ENCODE results near the gene BBS9. TPM values are rescaled to one million over a fixed set of nuclear protein-coding genes. Genes with fewer than 3 reads are reported as not detected.

The BBS9 gene
- total and polyA plus RNA-seq, 2 donors (not counting 1 experiment from before 2014, with no cell fraction given), result 8.4 to 45.2 TPM

GRCh38 chr7:33536398-33537103 lies 407.2 kb downstream of the BBS9 start:
- Histone ChIP-seq H3K4me2 (replicated peaks; ENCODE audit: low read depth, low read length, poor library complexity, severe bottlenecking) (no peak overlapping the region), H4K20me1 (ENCODE audit: control insufficient read depth, insufficient read depth, low read length, poor library complexity, severe bottlenecking) (no peaks in the 10 kb centered on the region), H3K36me3 (replicated peaks in 1 of 2; ENCODE audit: control extremely low read depth in 1 of 2, control insufficient read depth in 1 of 2, extremely low read depth in 1 of 2, insufficient read depth in 2 of 2, low read length in 1 of 2) (peaks cover 0 to 9% of the 10 kb centered on the region in 2 experiments), H3K27me3 (replicated peaks in 1 of 4; ENCODE audit: control extremely low read depth in 1 of 4, control insufficient read depth in 3 of 4, insufficient read depth in 4 of 4, low read length in 3 of 4) (no peaks in the 10 kb centered on the region), H3K9me3 (ENCODE audit: control extremely low read depth in 1 of 3, control insufficient read depth in 2 of 3, insufficient read depth in 1 of 3, low read length in 2 of 3) (peaks cover 5 to 22% (median 12%) of the 10 kb centered on the region in 3 donors), H3K9ac (ENCODE audit: low read length) (no peak overlapping the region), H2AFZ (ENCODE audit: insufficient read depth, low read depth, low read length, poor library complexity, severe bottlenecking) (no peak overlapping the region), H3K27ac (ENCODE audit: low read length in 2 of 2) (no peak overlapping the region), H3K4me3 (ENCODE audit: control extremely low read depth in 1 of 5, extremely low read depth in 1 of 5, insufficient read depth in 1 of 5, low read depth in 2 of 5, low read length in 4 of 5) (no peak overlapping the region), H3K79me2 (ENCODE audit: control insufficient read depth, insufficient read depth, low read length) (no peaks in the 10 kb centered on the region), H3K4me1 (ENCODE audit: control insufficient read depth in 2 of 2, insufficient read depth in 2 of 2, low read length in 2 of 2) (no peaks in the 10 kb centered on the region)
- POLR2A ChIA-PET, result no interaction called here
- intact Hi-C loops (cut with micrococcal nuclease), result no loop called here
- WGBS (ENCODE audit: insufficient coverage), result no CpG with 5 or more reads among the region's 4 CpGs
- Mint-ChIP-seq H3K27ac (no peak overlapping the region), H3K4me3 (no peak overlapping the region), H3K4me1 (no peaks in the 10 kb centered on the region), H3K27me3 (no peaks in the 10 kb centered on the region), H3K9me3 (ENCODE audit: insufficient read depth) (peaks cover 13% of the 10 kb centered on the region)
- TF ChIP-seq EZH2 (IDR thresholded peaks at IDR 0.05; ENCODE audit: borderline replicate concordance, insufficient read depth, low read depth, low read length, poor library complexity, severe bottlenecking), result no peak
- TF ChIP-seq, protein P1, sequence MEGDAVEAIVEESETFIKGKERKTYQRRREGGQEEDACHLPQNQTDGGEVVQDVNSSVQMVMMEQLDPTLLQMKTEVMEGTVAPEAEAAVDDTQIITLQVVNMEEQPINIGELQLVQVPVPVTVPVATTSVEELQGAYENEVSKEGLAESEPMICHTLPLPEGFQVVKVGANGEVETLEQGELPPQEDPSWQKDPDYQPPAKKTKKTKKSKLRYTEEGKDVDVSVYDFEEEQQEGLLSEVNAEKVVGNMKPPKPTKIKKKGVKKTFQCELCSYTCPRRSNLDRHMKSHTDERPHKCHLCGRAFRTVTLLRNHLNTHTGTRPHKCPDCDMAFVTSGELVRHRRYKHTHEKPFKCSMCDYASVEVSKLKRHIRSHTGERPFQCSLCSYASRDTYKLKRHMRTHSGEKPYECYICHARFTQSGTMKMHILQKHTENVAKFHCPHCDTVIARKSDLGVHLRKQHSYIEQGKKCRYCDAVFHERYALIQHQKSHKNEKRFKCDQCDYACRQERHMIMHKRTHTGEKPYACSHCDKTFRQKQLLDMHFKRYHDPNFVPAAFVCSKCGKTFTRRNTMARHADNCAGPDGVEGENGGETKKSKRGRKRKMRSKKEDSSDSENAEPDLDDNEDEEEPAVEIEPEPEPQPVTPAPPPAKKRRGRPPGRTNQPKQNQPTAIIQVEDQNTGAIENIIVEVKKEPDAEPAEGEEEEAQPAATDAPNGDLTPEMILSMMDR (IDR thresholded peaks at IDR 0.05), result no peak
- CTCF ChIA-PET, result no interaction called here
- DNase-seq (no peak), ATAC-seq (ENCODE audit: low read depth) (no peak)

- POLR2A ChIA-PET, result no interaction called here
Observed at GRCh38 chr7:33537104-33537477, 407.7 kb downstream of the BBS9 start.

More at GRCh38 chr7:33537104-33537477, 407.7 kb downstream of the BBS9 start:
- 100% methylated on average over 2 of the region's 3 CpGs for WGBS (ENCODE audit: insufficient coverage)
- Mint-ChIP-seq H3K4me3 (no peak overlapping the region), H3K27me3 (no peaks in the 10 kb centered on the region), H3K4me1 (no peaks in the 10 kb centered on the region), H3K27ac (no peak overlapping the region), H3K9me3 (ENCODE audit: insufficient read depth) (peaks cover 13% of the 10 kb centered on the region)
- Histone ChIP-seq H3K36me3 (replicated peaks in 1 of 2; ENCODE audit: control extremely low read depth in 1 of 2, control insufficient read depth in 1 of 2, extremely low read depth in 1 of 2, insufficient read depth in 2 of 2, low read length in 1 of 2) (peaks cover 0 to 9% of the 10 kb centered on the region in 2 experiments), H3K27me3 (replicated peaks in 1 of 4; ENCODE audit: control extremely low read depth in 1 of 4, control insufficient read depth in 3 of 4, insufficient read depth in 4 of 4, low read length in 3 of 4) (no peaks in the 10 kb centered on the region), H3K4me2 (replicated peaks; ENCODE audit: low read depth, low read length, poor library complexity, severe bottlenecking) (no peak overlapping the region), H2AFZ (ENCODE audit: insufficient read depth, low read depth, low read length, poor library complexity, severe bottlenecking) (no peak overlapping the region), H3K27ac (ENCODE audit: low read length in 2 of 2) (no peak overlapping the region), H3K9ac (ENCODE audit: low read length) (no peak overlapping the region), H3K4me3 (ENCODE audit: control extremely low read depth in 1 of 5, extremely low read depth in 1 of 5, insufficient read depth in 1 of 5, low read depth in 2 of 5, low read length in 4 of 5) (no peak overlapping the region), H4K20me1 (ENCODE audit: control insufficient read depth, insufficient read depth, low read length, poor library complexity, severe bottlenecking) (no peaks in the 10 kb centered on the region), H3K4me1 (ENCODE audit: control insufficient read depth in 2 of 2, insufficient read depth in 2 of 2, low read length in 2 of 2) (no peaks in the 10 kb centered on the region), H3K9me3 (ENCODE audit: control extremely low read depth in 1 of 3, control insufficient read depth in 2 of 3, insufficient read depth in 1 of 3, low read length in 2 of 3) (peaks cover 5 to 22% (median 12%) of the 10 kb centered on the region in 3 donors), H3K79me2 (ENCODE audit: control insufficient read depth, insufficient read depth, low read length) (no peaks in the 10 kb centered on the region)
- intact Hi-C loops (cut with micrococcal nuclease), result no loop called here
- CTCF ChIA-PET, result no interaction called here
- ATAC-seq (ENCODE audit: low read depth) (no peak), DNase-seq (no peak)
- no peak for TF ChIP-seq EZH2 (IDR thresholded peaks at IDR 0.05; ENCODE audit: borderline replicate concordance, insufficient read depth, low read depth, low read length, poor library complexity, severe bottlenecking)
- TF ChIP-seq, protein P1 (IDR thresholded peaks at IDR 0.05), result no peak

Measured in B cell (primary cell).